ENCODE measurements around the gene UTP25.
"Not testable (repeated sequence)": the region's sequence is repeated elsewhere in the genome, so short reads cannot be mapped to it uniquely, and the experiment has no call there.

UTP25 gene, protein sequence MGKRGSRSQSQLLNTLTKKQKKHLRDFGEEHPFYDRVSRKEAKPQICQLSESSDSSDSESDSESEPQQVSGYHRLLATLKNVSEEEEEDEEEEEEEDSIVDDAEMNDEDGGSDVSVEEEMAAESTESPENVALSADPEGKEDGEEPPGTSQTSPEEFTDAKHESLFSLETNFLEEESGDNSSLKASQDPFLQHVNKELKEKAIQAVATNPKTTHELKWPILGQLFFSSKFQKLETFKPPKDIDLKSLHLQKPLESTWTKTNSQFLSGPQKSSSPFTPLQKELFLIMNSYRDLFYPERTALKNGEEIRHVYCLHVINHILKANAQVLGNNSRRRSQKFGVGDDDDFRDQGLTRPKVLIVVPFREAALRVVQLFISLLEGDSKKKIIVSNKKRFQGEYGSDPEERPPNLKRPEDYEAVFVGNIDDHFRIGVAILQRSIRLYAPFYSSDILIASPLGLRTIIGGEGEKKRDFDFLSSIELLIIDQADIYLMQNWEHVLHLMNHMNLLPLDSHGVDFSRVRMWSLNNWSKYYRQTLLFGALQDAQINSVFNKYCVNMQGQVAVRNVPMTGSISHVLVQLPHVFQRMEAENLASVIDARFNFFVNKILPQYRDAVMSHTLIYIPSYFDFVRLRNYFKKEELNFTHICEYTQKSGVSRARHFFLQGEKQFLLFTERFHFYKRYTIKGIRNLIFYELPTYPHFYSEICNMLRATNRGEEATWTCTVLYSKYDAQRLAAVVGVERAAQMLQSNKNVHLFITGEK

GRCh38 chr1:209827384-209828262 lies at the start of gene UTP25:
UTP25 (plus strand) TSS chr1:209827972; CDS start chr1:209828064, 92 bp downstream.
- DNase-seq, result peak; percentile 95

DNA sequence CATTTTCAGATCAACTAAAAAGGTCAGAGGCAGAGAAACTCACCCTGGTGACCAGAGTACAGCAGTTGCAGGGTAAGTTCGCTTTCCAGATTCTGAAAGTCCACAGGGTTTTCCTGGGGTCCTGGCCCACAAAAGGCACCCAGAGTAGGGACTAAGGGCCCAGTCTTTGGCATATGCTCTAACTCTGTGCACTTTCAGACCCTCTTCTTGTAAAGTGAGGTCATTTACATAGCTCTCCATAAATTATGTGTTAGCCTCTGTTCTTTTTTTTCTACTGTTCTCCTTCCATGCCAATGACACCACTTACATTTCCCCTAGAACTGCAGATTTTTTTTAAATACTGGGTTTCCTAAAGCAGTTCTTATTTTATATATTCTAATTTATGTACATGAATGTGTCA lies 49.7 kb upstream of the UTP25 start:
- DNase-seq, result no peak

- no peak for DNase-seq
These were observed 47.5 kb upstream of the UTP25 start for GRCh38 chr1:209780268-209780667.

GRCh38 chr1:209783386-209783785 lies 44.4 kb upstream of the UTP25 start:
- DNase-seq, result no peak

GRCh38 chr1:209784265-209785169 lies 43.3 kb upstream of the UTP25 start, which contains the start of gene C1orf74:
C1orf74 (minus strand) TSS chr1:209784559; CDS start chr1:209783634, 925 bp downstream.
- peak; percentile 98 for DNase-seq

GRCh38 chr1:209785592-209785991 lies 42.2 kb upstream of the UTP25 start:
- DNase-seq, result no peak

DNA sequence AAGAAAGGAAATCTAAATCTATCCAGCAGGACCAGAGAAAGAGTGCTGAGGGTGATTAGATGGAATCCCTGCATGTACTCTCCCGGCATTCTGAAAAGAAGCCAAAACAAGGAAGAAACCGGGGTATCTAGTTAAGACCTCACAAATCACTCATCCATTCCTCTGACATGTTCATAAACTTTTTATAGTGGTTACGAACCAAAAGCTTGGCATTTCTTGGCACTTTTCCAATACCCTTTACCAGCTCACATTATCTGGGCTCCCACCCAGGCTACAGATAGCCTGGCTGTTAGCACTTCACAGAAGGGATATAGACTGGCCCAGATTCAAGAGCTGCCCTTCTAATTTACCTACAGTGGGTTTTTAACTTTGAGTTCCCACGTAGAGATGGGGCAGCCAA lies 41.6 kb upstream of the UTP25 start:
- no peak for DNase-seq

DNA sequence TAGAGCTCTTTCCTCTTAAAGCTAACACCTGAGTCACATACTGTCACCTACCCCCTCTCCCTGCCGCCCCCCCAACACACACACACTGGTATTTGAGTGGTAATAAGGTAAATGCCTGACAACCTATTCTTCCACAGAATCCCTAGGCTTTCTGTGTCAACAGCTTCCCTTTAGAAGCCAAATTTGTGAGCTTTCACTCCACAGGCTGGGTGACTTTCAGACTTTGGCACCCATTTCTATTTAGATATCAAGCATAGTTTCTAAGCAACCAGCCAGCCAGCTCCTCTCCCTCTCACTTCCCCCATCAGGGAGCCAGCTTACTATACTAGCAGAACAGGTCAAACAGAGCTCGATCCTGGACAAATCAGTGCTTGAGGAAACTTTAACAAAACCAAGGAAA lies 40.2 kb upstream of the UTP25 start:
- no peak for DNase-seq

- DNase-seq, result no peak
These were observed 38.5 kb upstream of the UTP25 start for GRCh38 chr1:209789245-209789644.

DNA sequence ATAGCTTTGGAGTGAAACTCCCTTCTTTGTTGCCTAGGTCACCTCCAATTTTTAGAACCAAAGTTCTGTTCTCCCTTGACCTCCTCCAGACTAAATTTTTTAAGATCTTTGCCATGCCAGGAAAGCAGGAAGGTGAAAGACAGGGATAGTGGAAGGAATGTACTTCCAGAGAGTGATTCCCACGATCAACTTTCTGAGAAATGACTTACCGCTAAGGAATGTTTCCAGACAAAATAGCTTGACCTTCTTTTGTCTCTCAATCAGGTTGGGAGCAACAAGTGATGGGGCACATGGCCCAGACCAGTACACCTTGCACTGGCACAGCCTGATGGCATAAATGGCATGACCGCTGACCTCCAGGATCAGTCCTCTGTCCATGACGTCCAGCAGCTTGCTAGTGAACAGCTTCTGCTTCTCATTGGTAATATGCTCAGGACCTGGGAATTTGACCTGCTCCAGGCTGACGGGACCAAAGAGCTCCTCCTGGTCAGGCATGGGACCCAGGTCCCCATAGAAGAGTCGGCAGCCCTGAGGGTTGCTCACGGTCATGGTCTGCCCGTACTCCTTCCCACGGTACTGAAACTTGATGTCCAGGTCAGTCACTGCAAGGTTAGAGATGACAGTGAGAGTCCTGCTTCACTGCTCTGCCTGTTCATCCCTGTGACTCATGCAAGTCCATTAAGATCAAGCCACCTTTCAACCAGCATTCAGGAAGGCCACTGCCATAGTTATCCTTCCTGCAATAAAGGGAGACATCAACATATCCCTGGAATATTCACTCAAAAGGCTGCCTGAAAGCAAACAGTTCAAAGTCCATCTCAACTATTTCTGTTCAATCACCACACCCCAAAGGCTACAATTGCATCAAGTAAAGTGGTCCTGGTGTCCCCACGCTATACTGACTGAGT lies 37.2 kb upstream of the UTP25 start:
- DNase-seq, result no peak

GRCh38 chr1:209791920-209792319 lies 35.9 kb upstream of the UTP25 start:
- DNase-seq, result no peak

DNA sequence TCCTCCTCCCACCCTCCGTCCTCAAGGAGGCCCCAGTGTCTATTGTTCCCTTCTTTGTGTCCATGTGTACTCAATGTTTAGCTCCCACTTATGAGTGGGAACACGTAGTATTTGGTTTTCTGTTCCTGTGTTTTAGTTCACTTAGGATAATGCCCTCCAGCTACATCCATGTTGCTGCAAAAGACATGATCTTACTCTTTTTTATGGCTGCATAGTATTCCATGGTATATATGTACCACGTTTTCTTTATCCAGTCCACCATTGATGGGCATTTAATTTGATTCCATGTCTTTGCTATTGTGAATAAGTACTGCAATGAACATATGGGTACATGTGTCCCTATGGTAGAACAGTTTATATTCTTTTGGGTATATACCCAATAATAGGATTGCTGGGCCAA lies 34.1 kb upstream of the UTP25 start:
- not testable (repeated sequence) for DNase-seq

DNA sequence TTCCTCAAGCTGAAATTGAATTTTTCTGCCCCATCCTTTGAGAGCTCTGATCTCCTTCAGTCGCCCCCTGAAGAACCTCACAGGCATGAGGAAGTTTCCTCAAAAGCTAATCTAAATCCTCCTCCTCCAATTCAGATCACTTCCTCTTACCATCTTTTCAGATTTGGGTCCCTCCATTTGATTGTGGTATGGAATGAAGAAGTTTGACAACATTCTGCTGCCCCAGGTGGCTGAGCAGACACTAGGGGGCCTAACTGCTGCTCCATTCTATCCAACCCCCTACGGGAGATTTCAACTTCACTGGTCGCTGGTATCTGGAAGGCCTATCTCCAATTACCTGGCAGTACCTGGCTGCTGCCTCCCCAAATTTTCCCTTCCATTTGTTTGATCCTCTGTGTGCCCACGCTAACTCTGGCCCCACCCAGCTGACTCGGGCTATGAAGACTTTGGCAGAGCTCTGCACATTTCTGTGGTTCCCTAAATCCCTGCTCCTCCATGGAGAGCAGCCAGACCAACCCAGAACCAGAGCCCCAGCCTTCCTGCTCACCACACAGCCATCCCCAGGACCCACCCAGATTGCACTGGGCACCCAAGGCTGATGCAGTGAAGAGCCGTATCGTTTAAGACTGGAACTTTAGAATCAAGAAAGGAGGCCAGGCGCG lies 29.7 kb upstream of the UTP25 start:
- DNase-seq, result no peak

DNA sequence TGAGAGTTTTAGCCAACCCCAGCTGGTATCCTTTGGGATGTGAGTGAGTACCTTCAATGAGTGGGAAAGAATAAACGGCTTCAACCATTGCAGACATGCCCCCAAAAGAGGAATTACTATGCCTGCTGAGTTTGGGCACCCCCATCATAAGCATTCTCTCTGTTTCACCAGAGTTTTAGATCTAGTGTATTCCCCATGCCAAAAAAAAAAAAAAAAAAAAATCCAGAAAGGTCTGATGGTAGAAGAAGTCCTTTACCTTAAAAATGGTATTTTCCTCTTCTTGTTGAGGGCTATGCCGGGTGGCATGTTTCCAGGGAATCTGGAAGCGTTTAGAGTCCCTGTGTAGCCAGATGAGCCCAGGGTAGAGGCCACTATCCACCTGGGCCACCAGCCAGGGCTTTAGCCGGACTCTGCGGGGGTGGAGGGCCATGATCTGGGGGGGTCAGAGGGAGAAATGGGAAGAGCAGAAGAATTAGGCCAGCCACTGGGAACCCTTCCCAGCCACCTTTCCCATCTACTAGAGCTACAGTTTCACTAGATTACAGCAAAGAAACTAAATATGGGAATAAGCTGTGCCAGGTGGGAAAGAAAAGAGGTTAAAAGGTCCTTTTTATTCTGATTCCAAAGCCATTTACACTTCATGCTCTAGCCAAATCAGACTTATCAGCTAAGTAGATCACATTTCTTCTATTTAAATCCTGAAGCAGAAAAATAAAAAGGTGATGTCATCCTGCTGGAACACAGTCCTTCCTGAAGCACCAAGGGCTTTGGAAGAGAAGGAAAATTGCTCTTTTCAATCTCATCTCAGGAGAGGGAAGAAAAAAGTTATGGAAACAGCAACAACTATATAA lies 26.6 kb upstream of the UTP25 start:
- no peak for DNase-seq

DNA sequence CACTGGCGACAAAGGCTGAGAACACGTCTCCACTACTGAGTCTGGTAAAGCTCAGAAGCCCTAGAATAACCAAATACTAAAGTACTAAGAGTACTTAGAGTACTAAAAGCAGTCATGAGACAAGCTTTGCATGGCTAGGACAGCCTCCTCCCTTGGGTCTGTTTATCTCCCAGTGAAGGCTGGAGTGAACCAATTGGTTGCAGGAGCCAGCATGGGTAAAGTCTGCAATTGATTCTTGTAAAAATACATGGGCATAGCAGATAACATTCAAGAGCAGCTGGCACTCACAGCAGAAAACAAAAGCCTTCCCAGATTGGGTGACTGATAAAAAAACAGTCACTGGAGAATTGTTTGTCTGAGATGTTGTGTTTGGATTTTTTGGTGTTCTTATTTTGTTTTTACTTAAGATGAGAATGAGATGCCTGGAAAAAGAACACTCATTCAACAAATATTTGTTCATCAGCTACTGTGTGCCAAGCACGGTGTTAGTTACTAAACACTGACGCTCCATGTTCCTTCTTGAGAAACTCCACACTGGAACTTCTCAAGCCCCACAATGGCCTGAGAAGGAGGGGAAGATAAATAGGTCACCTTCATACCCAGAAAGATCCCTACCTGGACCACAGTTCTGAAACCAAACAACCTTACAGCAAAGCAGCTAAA lies 25.5 kb upstream of the UTP25 start:
- no peak for DNase-seq

DNA sequence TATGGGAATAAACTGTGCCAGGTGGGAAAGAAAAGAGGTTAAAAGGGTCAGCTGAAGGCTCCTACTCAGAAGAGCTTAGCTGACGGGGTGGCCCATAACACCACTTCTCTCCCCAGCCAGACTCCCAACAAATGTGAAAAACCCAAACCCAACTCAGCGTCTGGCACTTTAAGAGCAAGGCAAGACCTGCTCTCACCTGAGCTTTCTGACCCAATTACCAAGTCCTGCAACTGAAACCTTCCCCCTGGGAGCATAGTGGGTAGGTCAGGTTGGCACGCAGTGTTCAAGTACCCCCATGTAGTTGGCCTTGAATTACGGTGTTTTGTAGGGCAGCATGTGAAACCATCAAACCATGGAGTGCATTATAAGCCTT lies 25.0 kb upstream of the UTP25 start:
- DNase-seq, result no peak

GRCh38 chr1:209803568-209803967 lies 24.2 kb upstream of the UTP25 start:
- no peak for DNase-seq

- no peak for DNase-seq
These were observed 22.4 kb upstream of the UTP25 start for GRCh38 chr1:209805341-209805781.
